ENCODE results near the gene CDH13.

The CDH13 gene

GRCh38 chr16:83733301-83733700 is 1106.5 kb downstream of the CDH13 start (continued):
- no peak for TF ChIP-seq ZBTB49 (tag by site-specific recombination; IDR thresholded peaks at IDR 0.05; ENCODE audit: low read depth)
- TF ChIP-seq ZBTB6 (tag by site-specific recombination; IDR thresholded peaks at IDR 0.05), result no peak

GRCh38 chr16:83734136-83734535 is 1107.4 kb downstream of the CDH13 start:
- H3K27ac ChIP-seq (ENCODE audit: extremely low read depth, low read depth, low read length), result no peak overlapping the region
- 0 out of 2 replicates have a peak, but pooled peaks cover 5% of the 10 kb centered on the region for H3K4me1 ChIP-seq (ENCODE audit: control insufficient read depth, insufficient read depth, low read length)
- no peaks in the 10 kb centered on the region for H3K36me3 ChIP-seq (ENCODE audit: control insufficient read depth in 2 of 2, insufficient read depth in 1 of 2, low read length in 2 of 2)
- CTCF ChIA-PET, result no interaction called here
- TF ChIP-seq ZNF585B (tag by site-specific recombination; IDR thresholded peaks at IDR 0.05), result no peak
- TF ChIP-seq ZNF561 (tag by site-specific recombination; IDR thresholded peaks at IDR 0.05; ENCODE audit: borderline replicate concordance), result no peak
- no peak for TF ChIP-seq PRDM2 (tag by site-specific recombination; IDR thresholded peaks at IDR 0.05; ENCODE audit: borderline replicate concordance)
- TF ChIP-seq ZSCAN30 (tag by site-specific recombination; IDR thresholded peaks at IDR 0.05), result no peak
- no peak for TF ChIP-seq ZNF292 (tag by site-specific recombination; IDR thresholded peaks at IDR 0.05; ENCODE audit: borderline replicate concordance, low read depth)
- no peak for TF ChIP-seq HOXC10 (CRISPR knock-in tag; IDR thresholded peaks at IDR 0.05)
- TF ChIP-seq, protein P1, sequence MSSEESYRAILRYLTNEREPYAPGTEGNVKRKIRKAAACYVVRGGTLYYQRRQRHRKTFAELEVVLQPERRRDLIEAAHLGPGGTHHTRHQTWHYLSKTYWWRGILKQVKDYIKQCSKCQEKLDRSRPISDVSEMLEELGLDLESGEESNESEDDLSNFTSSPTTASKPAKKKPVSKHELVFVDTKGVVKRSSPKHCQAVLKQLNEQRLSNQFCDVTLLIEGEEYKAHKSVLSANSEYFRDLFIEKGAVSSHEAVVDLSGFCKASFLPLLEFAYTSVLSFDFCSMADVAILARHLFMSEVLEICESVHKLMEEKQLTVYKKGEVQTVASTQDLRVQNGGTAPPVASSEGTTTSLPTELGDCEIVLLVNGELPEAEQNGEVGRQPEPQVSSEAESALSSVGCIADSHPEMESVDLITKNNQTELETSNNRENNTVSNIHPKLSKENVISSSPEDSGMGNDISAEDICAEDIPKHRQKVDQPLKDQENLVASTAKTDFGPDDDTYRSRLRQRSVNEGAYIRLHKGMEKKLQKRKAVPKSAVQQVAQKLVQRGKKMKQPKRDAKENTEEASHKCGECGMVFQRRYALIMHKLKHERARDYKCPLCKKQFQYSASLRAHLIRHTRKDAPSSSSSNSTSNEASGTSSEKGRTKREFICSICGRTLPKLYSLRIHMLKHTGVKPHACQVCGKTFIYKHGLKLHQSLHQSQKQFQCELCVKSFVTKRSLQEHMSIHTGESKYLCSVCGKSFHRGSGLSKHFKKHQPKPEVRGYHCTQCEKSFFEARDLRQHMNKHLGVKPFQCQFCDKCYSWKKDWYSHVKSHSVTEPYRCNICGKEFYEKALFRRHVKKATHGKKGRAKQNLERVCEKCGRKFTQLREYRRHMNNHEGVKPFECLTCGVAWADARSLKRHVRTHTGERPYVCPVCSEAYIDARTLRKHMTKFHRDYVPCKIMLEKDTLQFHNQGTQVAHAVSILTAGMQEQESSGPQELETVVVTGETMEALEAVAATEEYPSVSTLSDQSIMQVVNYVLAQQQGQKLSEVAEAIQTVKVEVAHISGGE (tag by site-specific recombination; conservative IDR thresholded peaks at IDR 0.05; ENCODE audit: low read depth), result no peak
- TF ChIP-seq ZFHX2 (tag by site-specific recombination; conservative IDR thresholded peaks at IDR 0.05), result no peak
- TF ChIP-seq, protein P2, sequence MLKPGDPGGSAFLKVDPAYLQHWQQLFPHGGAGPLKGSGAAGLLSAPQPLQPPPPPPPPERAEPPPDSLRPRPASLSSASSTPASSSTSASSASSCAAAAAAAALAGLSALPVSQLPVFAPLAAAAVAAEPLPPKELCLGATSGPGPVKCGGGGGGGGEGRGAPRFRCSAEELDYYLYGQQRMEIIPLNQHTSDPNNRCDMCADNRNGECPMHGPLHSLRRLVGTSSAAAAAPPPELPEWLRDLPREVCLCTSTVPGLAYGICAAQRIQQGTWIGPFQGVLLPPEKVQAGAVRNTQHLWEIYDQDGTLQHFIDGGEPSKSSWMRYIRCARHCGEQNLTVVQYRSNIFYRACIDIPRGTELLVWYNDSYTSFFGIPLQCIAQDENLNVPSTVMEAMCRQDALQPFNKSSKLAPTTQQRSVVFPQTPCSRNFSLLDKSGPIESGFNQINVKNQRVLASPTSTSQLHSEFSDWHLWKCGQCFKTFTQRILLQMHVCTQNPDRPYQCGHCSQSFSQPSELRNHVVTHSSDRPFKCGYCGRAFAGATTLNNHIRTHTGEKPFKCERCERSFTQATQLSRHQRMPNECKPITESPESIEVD (tag by site-specific recombination; IDR thresholded peaks at IDR 0.05), result no peak
- TF ChIP-seq ZNF311 (tag by site-specific recombination; IDR thresholded peaks at IDR 0.05; ENCODE audit: borderline replicate concordance), result no peak
- TF ChIP-seq ZNF473 (tag by site-specific recombination; IDR thresholded peaks at IDR 0.05), result no peak
- TF ChIP-seq ZNF366 (tag by site-specific recombination; conservative IDR thresholded peaks at IDR 0.05), result no peak
- no peaks in the 10 kb centered on the region for H3K9me3 ChIP-seq (ENCODE audit: control insufficient read depth, insufficient read depth, low read depth, low read length)
- POLR2A ChIA-PET, result no interaction called here
- no peak overlapping the region for H3K4me3 ChIP-seq (ENCODE audit: low read depth, low read length)

Data from HEK293 (cell line).